Neural crest cell (in vitro differentiated cells): ENCODE measurements around the gene SCN10A. TPM values are rescaled to one million over a fixed set of nuclear protein-coding genes. Genes with fewer than 3 reads are reported as not detected.

ENCODE experiments used
- DNase-seq: peaks from one replicate; pipeline ENCODE4 v3.0.0; 2021; ENCODE audit warnings: low read depth, mixed read lengths, low spot score
- H3K27ac Mint-ChIP-seq: one replicate; pipeline ENCODE4 v1.8.0; 2021; ENCODE audit warnings: mild to moderate bottlenecking, mixed read lengths; ENCODE audit not compliant: unreplicated experiment
- H3K27me3 Mint-ChIP-seq: 2 replicates; pipeline ENCODE4 v1.8.0; 2021; ENCODE audit warnings: low read depth, mild to moderate bottlenecking, mixed read lengths
- H3K36me3 Mint-ChIP-seq: 2 replicates; pipeline ENCODE4 v1.8.0; 2021; ENCODE audit warnings: low read depth, mild to moderate bottlenecking, mixed read lengths
- H3K4me1 Mint-ChIP-seq: 2 replicates; pipeline ENCODE4 v1.8.0; 2021; ENCODE audit warnings: mixed read lengths
- H3K4me3 Mint-ChIP-seq: one replicate; pipeline ENCODE4 v1.8.0; 2021; ENCODE audit warnings: mild to moderate bottlenecking, mixed read lengths
- H3K9me3 Mint-ChIP-seq: 2 replicates; pipeline ENCODE4 v1.8.0; 2021; ENCODE audit warnings: mixed read lengths
- total RNA-seq: library from RNA; stranded (reverse); gene quantifications from 2 replicates; pipeline ENCODE4 v1.2.1, GENCODE V29; 2021
- TF ChIP-seq, protein P1 (sequence below): fragments of 200-600 bp; sonication (generic); conservative IDR thresholded peaks from 2 replicates; pipeline ENCODE4 v1.5.0; 2021; ENCODE audit warnings: antibody characterized with exemption, mild to moderate bottlenecking

SCN10A gene
- total RNA-seq, 1 donor from 2014 or later = not detected

DNA sequence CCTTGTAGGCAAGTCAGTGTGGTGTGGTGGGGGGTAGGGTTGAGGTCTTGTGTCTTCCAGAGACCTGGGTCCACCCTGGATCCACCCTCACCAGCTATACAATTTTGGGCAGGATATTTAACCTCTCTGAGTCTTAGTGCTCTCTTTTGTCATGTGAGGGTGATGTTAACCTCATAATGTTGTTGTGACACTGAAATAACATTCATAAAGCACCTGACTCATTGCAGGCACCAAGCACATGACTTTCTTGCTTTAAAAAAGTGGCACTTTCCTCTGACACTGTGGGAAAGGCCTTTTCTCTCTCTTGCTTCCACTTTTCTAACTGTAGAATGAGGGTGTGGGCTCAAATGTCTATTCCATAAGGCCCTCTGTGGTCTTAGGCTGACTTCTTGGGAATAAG is 75.5 kb downstream of the SCN10A start:
- Mint-ChIP-seq H3K27ac (no peak overlapping the region), H3K27me3 (peaks cover 11% of the 10 kb centered on the region), H3K4me1 (no peaks in the 10 kb centered on the region), H3K9me3 (no peaks in the 10 kb centered on the region), H3K4me3 (no peak overlapping the region), H3K36me3 (no peaks in the 10 kb centered on the region)
- TF ChIP-seq, protein P1, sequence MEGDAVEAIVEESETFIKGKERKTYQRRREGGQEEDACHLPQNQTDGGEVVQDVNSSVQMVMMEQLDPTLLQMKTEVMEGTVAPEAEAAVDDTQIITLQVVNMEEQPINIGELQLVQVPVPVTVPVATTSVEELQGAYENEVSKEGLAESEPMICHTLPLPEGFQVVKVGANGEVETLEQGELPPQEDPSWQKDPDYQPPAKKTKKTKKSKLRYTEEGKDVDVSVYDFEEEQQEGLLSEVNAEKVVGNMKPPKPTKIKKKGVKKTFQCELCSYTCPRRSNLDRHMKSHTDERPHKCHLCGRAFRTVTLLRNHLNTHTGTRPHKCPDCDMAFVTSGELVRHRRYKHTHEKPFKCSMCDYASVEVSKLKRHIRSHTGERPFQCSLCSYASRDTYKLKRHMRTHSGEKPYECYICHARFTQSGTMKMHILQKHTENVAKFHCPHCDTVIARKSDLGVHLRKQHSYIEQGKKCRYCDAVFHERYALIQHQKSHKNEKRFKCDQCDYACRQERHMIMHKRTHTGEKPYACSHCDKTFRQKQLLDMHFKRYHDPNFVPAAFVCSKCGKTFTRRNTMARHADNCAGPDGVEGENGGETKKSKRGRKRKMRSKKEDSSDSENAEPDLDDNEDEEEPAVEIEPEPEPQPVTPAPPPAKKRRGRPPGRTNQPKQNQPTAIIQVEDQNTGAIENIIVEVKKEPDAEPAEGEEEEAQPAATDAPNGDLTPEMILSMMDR = no peak
- DNase-seq = no peak

DNA sequence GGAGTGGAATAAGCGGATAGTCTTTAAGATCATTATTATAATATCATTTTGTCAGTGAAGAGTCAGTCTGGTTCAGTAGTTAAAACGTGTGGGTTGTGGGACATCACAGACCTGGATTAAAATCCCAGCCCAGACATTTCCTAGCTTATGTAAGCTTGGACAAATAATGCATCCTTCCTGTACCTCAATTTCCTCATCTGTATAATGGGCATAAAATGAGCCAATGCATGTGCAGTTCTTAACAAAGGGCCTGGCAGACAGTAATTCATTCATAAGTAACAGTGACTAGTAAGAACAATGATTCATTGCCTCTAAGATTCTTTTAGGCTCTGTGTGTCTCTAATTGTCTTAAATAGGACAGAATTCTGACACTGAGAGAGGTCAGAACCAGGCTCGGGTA is 76.1 kb downstream of the SCN10A start:
- no peaks in the 10 kb centered on the region for H3K36me3 Mint-ChIP-seq
- peaks cover 11% of the 10 kb centered on the region for H3K27me3 Mint-ChIP-seq
- no peaks in the 10 kb centered on the region for H3K9me3 Mint-ChIP-seq
- H3K4me3 Mint-ChIP-seq = no peak overlapping the region
- no peak overlapping the region for H3K27ac Mint-ChIP-seq
- DNase-seq = no peak
- TF ChIP-seq, protein P1 = no peak
- no peaks in the 10 kb centered on the region for H3K4me1 Mint-ChIP-seq

DNA sequence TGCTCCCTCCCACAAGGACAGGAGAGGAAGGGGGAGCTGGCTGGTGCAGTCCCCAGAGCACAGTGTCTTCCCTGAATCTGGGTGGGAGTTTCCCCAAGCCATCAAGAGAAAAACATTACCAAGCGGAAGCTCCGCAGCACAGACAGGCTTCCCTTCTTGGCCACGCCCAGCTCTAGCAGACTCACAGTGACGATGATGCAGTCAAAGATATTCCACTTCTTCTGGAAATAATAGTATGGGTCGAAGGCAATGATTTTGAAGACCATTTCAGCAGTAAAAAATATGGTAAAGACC is 76.7 kb downstream of the SCN10A start:
- Mint-ChIP-seq H3K4me3 (no peak overlapping the region), H3K27ac (no peak overlapping the region), H3K9me3 (no peaks in the 10 kb centered on the region), H3K27me3 (peaks cover 11% of the 10 kb centered on the region), H3K36me3 (no peaks in the 10 kb centered on the region), H3K4me1 (no peaks in the 10 kb centered on the region)
- TF ChIP-seq, protein P1 = no peak
- DNase-seq = no peak

DNA sequence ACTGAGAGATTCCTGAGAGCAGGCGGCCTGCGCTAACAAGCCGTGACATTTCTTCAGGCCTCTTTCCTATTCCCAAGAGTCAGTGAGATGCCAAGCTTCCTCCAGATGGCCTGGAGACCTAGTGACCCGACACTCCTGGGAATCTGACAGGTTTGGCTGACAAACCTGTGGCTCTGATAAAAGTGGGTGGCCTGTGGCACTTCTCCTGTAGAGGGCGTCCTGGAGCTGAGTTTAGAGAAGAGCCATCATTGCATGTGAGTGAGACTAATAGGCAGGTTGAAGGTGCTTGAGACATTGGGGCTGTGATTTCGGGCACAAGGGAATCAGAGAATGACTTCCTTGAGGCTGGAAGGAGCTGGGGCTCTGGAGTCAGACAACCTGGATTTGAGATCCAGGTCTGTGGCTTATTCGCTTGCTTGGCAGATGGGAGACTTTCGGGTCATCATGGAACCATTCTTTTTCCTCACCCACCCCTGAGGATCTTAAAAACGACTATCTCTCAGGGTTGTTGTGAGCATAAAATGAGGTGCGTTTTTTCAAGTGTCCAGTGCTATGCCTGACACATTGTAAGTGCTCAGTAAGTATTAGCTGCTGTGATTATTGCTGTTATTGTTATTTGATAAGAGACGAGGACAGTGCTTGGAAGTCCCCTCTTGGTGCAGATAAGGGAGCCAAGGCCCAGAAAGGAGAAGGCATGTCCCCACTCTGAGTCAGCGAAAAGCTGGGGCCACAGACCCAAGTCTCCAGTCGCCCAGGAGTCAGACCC is 77.2 kb downstream of the SCN10A start:
- TF ChIP-seq, protein P1 = peak; percentile 63
- Mint-ChIP-seq H3K4me1 (no peaks in the 10 kb centered on the region), H3K27ac (no peak overlapping the region), H3K9me3 (no peaks in the 10 kb centered on the region), H3K27me3 (peaks cover 11% of the 10 kb centered on the region), H3K36me3 (no peaks in the 10 kb centered on the region), H3K4me3 (no peak overlapping the region)
- DNase-seq = peak; percentile 62

DNA sequence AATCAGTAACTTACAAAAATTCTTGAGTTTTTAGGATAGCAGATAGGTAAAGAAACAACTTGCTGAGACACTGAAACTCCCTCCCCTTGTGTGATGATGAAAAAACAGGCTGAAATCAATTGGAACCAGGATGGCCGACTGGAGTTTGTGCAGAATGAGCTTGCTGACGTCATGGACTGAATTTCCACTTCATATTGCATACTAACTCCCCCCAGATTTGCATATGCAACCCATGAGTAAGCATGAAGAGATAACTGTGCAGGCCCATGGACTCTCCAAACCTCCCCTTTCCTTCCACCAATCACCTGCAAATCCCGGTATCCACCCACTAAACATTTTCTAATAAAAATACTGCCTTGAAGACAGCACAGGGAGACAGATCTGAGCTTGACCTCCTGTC is 84.5 kb downstream of the SCN10A start:
- Mint-ChIP-seq H3K9me3 (no peaks in the 10 kb centered on the region), H3K27ac (no peak overlapping the region), H3K36me3 (no peaks in the 10 kb centered on the region), H3K4me3 (no peak overlapping the region), H3K4me1 (no peaks in the 10 kb centered on the region), H3K27me3 (peaks cover 12% of the 10 kb centered on the region)
- TF ChIP-seq, protein P1 = no peak
- no peak for DNase-seq
